Stimulated activated CD8-positive, alpha-beta memory T cell treated with anti-CD3 and anti-CD28 coated beads, Interleukin-7, amount 100 ng/mL, for 48 hours (primary cell): ENCODE results near the gene HABP2.
A peak's percentile ranks its signal among the peaks of the same experiment; 100 is the strongest.

ENCODE experiments used
- DNase-seq, 2 donors: peaks; one replicate each; pipeline ENCODE4 v3.0.0-alpha.2; 2020; ENCODE audit warnings: low read depth in 1 of 2; ENCODE audit errors: extremely low read depth in 1 of 2

HABP2 gene

DNA sequence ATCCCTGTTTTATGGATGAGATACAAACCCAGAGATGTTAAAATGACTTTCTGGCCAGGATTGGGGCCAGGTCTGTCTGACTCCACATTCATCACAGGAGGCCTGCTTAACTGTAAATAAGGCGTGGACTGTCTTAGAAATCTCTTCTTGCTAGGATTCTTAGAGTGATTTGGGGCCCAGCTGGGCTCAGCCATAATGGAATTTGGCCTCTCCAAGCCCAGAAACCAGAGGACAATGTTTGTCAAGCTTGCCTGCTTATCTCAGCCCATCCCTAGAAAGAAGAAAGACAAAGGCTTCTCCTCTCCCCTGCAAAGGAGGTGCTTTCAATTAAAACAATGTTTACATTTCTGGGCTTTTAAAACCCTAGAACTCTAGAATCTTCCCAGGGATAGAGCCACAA lies 2.9 kb downstream of the HABP2 start:
- no peak for DNase-seq

DNA sequence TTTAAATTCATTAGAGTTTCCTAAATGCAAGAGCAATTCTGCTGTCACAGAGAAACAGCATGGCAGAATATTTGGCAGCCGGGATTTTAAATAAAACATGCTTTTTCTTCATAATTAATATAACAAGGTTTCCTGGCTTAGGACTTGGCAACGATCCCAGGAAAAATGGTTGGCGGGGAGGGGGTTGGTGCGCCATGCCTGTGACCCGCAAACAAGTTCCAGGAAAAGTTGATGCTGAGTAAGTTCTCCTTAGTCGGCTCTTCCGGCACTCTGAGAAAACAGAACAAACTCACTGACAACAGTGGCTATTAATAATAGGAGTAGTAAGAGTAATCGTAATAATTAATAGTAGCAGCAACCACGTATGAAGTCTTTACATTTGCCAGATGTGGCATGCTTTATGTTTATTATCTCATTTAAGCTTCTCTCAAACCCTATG lies 4.6 kb downstream of the HABP2 start:
- no peak for DNase-seq

DNA sequence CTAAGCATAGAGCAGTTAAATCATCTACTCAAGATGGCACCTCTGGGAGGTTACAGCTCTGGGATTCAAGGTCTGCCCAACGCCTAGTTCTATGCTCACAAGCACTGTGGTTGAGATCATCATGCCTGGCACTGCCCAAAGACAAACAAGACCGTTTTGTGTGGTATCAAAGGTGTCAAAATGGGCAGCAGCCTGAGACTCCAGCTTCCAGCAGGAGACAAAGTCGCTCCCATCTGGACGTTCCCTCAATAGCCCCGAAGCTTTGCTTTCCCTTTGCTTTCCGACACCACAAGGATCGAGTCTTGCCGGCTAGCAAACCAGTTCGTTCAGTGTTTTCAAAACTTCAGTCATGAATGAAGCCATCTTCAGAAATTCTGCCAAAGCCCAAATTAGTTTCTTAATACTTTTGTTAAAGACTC lies 5.1 kb downstream of the HABP2 start:
- no peak for DNase-seq

DNA sequence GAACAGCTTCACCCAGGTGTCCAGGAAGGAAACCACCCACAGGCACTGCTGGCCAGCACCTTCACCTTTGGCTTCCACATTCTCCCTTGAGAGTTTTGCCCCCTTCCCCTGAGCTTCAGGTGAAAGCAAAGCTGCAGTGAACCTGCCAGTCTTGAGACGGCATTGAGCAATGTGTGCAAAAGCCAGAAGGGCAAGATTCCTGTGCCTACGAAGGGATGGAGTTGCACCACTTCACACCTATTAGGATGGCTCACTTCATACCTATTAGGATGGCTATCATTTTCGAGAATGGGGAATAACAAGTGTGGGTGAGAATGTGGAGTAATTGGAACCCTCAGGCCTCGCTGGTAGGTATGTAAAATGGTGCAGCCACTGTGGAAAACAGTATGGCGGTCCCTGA lies 7.2 kb downstream of the HABP2 start:
- DNase-seq = no peak

DNA sequence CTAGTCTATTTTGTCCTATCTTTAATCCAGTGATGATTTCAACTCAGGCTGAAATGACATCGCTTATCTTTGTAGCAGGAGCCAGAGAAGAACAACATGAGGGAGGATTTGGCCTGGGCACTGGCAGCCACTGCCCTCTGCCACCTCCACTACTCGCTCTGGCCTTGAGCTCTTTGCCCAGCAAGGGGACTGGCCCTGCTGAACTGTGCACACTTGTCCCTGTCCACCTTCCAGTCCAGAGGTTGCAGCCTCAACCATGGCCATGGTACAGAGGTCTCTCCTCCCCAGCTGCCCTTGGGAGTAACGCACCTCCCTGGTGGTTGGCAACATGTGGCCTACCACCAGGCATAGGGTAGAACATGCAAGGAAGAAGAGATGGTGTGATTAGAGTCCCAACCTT lies 8.4 kb downstream of the HABP2 start:
- DNase-seq = no peak

DNA sequence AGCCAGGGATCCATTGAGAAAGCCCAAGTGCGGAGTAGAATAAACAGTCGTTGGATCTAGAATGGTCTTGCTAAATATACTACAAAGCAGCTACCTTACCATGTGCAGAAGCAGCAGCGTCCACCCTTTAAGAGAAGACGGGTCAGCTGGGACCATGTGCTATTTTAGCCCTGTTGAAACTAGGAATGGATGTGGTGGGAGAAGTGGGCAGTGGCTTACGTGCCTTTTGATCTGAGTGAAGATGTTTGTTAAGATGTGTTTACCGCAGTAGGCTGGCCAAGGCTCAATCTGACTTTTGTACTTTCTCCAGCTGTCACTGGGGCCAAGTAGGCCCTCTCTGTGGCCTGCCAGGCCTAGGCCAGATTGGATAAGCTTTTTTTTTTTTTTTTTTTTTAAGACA lies 9.2 kb downstream of the HABP2 start:
- no peak for DNase-seq

DNA sequence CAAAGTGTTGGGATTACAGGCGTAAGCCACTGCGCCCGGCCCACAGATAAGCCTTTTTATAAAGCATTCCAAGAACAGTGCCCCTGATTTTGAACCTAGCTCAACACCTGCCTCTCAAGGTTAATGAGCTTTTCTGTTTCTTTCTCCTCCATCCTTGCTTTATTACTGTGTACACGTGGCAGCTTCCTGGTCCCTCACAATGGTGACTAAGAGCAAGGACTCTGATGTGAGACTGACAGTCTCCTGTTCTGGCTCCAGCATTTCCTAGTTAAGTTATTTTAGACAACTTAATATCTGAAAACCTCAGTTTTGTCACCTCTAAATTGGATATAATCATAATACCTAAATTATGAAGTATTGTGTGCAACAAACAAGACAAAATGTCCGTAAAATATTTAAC lies 9.9 kb downstream of the HABP2 start:
- no peak for DNase-seq

DNA sequence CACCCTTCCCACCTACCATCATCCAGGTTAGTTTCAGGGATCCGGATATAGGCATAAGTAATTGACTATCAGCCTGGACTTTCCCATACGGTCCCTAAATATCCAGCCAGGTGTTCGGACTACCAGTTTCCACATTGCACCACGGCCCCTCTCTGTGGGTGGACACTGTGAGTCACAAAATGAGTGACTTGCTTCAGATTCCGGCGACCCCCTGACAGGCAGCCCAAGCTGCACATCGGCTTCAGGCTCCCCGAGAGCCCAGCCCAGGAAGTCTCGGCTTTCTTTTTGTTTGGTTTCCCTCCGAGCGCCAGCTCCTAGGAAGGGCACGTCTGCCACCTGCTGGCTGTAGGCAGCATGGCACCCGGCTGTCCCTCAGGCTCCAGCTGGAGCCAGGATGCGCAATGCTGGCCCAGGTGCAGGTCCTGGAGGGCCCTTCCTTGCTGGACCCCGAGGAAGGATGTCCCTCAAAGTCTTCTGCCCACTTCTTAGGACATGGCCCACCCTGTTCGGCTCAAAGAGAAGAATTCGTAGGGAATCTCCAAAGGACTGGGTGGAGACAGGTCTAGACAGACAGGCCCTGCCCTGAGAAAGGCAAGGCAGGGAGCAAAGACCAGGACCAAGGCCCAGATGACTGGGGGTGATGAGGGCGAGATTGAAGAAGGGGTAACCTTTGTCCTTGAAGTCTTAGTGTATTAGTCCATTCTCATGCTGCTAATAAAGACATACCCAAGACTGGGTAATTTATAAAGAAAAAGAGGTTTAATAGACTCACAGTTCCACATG lies 10.6 kb downstream of the HABP2 start:
- peak; percentile 23 to 40 for DNase-seq

DNA sequence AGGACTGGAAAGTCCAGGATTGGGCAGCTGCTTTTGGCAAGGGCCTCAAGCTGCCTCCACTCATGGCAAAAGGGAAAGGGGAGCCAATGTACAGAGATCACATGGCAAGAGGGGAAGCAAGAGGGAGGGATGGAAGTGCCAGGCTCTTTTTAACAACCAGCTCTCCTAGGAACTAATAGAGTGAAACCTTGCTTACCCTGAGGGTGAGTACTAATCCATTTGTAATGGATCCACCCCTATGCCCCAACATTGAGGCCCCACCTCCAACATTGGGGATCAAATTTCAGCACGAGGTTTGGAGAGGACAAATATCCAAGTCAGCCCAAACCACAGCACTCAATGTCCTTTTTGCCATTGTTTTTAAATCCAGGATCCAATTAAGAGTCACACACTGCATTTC lies 12.5 kb downstream of the HABP2 start:
- no peak for DNase-seq

DNA sequence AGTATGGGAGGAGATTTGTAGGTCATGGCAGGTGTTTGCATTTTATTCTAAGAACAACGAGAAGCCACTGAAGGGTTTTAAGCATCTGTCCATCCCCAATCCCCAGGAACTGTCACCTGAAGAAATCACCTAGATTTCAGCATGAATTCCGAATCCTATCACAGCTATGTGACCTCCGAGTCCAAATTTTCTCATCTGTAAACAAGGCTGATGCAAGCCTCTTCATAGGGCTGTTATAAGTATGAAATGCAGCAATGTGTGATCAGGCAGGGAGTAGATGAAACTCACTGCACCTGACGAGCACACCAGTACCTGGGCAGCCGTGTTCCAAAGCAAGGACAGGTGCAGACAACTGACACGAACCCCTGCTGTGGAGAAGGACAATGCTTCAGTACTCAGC lies 14.0 kb downstream of the HABP2 start:
- no peak for DNase-seq

DNA sequence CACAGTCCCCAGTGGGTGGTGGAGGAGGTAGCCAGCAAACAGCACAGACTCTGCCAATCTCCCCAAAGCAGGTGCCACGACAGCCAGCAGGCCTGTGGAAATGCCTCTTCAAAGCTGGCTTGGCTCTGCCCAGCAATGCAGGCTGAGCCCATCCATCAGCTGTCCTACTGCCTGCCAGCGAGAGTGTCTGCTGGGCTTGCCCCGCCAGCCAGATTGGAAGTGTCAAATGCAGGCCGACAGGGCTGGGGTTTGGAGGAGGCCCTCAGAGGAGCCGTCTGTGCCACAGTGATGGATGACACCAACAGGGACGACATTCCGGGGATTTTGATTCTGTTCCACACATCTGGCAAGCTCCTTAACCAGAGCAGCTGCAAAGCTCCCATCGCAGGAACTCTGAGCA lies 16.7 kb downstream of the HABP2 start:
- no peak for DNase-seq

DNA sequence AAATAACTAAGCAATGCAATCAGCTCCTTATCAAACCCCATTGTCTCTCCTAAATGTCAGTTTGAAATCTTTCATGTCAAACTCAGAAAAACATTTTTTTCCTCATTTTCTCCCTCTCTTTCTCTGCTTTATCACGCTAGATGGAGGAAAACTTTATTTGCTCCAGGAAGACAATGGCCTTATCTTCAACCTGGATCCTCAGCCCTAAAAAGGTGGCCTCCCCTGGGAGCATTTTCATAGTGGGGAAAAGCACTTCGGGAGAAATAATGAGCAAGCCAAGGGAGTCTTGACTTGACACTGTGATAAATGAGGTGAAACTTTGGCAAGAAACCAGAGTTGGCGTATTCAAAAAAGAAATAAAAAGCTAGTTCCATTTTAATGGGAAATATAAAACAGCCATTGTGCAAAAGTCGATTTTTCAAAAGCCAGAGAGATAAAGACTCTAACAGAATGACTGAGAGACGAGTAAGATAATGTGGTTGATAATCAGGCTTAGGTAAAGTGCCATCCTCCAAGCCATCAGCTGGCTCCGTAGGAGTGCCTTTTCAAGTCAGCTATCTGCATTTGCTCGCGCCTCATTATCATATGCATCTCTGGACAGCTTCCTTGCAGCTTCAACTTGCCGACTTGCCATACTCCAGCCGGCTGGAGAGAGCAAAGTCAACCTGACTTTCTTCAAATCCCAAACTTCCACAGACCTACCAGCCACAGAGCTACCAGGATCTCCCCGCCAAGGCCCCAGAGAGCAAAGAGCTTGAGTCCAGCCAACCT lies 19.9 kb downstream of the HABP2 start:
- no peak for DNase-seq

DNA sequence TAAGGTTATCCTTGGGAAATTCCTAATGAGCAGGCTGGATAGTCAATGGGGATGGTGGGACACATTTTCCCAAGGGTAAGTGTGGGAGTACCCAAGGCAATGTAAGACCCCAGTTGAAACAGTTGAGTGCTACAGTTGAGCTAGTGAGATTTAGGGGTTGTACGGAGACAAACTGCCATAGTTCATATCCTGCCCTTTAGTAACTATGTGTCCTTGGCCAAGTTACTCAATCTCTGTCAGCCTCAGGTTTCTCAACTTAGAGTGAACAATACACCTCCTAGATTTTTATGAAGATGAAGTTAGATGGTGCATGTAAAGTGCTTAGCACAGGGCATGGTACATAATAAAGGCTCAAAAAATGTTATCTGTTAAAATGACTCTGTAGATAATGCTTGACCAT lies 20.5 kb downstream of the HABP2 start:
- no peak for DNase-seq

DNA sequence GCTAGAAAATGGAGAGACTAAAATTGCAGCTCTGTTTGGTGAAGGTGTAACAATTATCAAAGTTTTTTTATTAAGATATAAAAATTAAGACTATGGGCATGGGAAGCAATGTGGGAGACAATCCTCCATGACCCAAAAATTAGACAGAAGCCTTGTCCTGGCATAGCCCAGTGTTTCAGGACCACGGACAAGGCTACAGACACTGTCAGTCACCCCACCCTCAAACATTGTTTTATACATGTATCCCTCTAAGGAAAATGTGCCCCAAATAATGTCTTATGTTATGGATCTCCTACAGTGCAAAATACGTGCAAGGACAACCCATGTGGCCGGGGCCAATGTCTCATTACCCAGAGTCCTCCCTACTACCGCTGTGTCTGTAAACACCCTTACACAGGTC lies 24.0 kb downstream of the HABP2 start:
- no peak for DNase-seq

DNA sequence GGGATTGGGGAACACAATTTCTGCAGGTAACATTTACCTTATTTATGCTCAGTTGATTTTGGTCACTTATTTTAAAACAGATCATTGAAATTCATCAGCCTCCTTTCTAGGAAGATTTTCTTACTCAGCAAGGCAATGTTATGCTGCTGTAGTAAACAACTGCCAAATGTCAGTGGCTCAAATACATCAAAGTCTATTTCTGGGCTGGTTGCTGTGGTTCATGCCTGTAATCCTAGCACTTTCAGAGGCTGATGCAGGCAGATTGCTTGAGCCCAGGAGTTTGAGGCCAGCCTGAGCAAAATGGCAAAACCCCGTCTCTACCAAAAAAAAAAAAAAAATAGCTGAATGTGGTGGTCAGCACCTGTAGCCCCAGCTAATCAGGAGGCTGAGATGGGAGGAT lies 25.9 kb downstream of the HABP2 start:
- no peak for DNase-seq

DNA sequence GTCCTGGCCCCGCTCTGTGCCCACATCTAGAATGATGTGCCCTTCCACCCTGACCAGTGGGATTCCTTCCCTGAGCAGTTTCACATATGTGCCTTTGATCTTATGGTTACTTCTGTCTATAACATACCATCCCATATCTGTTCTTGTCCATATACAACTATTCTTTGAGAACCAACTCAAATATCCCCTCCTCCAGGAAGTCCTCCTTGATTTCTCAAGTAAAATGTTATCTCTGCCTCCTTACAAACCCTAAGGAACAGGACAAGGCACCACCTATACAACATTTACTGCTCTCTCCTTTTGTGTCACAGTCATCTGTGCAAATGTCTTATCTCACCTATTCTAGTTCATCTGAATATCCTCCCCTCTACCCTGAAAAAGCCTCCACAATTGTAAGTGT lies 28.2 kb downstream of the HABP2 start:
- DNase-seq = no peak

DNA sequence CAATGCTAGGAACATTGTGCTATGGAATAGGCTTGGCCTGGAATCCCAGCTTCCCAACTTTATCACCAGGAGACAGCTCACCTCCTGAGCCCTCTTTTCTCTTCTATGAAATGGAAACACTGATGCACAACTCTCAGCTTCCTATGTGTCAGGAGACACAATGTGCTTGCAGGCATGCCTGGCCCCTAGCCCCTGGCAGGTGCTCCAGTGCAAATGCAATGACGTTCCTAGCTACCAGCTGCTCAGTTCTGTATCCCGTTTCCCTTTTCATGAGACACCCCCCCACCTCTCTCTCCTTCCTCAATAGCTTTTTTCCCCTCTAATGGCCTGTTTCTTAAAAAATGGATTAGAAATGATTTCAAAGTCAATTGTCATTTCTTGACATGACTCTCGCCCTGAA lies 30.7 kb downstream of the HABP2 start:
- no peak for DNase-seq

DNA sequence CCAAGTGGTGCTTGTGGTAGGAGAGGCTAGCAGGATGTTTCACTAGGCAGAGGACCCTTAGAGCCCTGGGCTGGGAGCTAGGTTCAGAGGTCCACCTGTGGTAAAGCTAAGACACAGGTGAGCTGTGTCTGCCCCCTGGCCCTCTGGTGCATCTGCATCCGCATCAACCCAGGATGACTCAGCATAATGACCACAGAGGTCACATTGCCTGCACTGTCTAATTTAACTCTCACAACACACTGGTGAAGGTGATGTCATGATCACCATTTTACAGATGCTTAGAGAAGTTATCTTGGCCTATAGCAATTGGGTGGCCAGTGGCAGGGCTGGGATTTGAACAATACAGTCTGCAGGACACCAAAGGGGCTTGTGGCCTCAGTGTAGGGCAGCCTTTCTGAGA lies 33.1 kb downstream of the HABP2 start:
- no peak for DNase-seq

DNA sequence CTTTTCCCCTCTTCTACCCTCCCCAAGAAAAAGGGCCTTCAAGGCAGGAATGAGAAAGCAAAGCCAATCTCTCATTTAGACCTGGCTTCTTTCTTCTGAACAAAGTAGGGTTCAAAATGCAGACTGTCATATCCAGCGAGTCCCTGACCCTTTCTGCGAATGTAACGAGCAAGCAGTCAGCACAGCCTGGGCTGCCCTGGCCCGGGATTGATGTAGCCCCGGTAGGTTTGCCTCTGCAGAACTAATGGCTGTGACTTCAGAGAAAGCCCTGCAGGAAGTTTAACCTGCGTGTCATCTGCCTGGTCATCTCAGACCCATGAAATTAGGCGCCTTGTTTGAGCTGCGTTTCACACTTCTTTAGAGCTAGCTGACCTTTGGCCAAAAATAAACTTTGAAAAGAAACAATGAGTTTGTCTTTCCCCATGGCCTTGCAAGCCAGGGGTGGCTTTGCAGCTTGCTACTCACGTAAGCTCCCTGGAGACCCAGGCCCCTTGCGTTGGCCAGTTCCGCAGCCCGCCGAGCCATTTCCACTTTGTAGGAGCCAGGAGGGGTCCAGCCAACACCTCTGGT lies 36.4 kb downstream of the HABP2 start:
- no peak for DNase-seq

DNA sequence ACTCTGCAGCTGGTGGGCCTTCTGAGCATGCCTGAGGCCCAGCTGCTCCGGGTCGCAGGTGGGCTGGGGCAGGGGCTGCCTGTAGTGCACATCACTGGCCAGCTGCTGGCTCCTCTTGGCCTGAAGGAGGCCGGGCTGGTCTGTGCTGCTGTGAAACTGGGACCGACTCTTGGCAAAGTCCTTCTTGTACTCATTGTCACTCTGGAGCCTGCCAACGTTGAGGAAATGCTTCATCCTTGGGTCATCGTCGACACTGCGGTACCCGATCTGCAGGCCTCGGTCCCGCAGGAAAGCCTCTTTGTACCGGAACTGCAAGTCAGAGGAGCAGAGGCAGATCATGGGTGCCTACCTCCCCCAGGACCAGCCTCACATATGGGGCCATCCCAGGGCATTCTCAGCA lies 37.7 kb downstream of the HABP2 start:
- DNase-seq = no peak

DNA sequence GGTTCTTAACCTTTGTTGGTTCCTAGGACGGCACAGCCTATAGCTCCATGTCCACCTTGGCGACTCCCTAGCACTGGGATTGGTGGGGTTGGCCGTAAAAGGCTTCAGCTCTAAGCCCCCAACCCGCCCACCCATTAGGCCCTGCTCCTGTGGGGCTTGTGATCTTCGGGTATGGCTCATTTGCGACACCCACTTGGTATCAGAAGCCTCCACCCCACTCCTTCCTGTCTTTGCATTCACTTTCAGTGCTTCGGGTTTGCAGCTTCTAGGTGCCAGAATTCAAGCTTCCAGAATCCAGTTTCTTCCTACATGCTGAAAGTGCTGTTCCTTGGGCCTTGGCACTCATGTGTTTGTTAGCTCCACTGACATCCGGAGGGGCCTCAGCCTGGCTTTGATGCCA lies 39.5 kb downstream of the HABP2 start:
- DNase-seq = no peak

DNA sequence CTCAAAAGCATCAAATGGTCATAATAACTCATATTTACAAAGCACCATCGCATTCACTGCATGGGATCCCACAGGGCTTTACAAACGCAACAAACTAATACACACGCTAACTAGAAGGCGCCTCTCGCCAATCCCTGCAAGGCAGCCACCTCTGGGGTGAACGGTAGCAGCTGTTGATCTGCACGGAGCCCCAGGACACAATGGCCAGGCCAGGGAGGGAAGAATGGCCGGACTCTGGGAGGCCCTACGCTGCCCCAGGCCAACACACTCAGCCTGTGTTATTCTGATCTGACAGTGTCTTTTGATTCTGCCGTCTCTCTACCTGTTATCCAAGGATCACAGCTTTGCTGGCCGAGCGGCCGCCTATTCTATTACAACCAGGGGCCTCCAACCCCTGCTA lies 41.8 kb downstream of the HABP2 start:
- no peak for DNase-seq
